IMR-90 (cell line): ENCODE measurements around the gene RING1.

Source experiments
- BHLHE40 ChIP-seq: fragments of 150-350 bp; IDR thresholded peaks from 2 replicates; pipeline ENCODE4 v1.6.1; 2016; ENCODE audit warnings: mild to moderate bottlenecking, low read depth, low read length
- CEBPB ChIP-seq: IDR thresholded peaks from 2 replicates; pipeline ENCODE4 v1.6.1; 2012; ENCODE audit warnings: low read depth, low read length, improper control_type of control experiment
- CHD1 ChIP-seq: IDR thresholded peaks from 2 replicates; pipeline ENCODE4 v1.6.1; 2012; ENCODE audit warnings: low read depth, low read length, improper control_type of control experiment
- MAFK ChIP-seq: IDR thresholded peaks from 2 replicates; pipeline ENCODE4 v1.6.1; 2012; ENCODE audit warnings: low read depth, low read length, improper control_type of control experiment
- MAZ ChIP-seq: IDR thresholded peaks from 2 replicates; pipeline ENCODE4 v1.6.1; 2012; ENCODE audit warnings: low read depth, mild to moderate bottlenecking, low read length, improper control_type of control experiment, moderate library complexity, borderline replicate concordance
- MXI1 ChIP-seq: IDR thresholded peaks from 2 replicates; pipeline ENCODE4 v1.6.1; 2012; ENCODE audit warnings: low read depth, mild to moderate bottlenecking, low read length, moderate library complexity, borderline replicate concordance
- NFE2L2 ChIP-seq: fragments of 150-350 bp; IDR thresholded peaks from 2 replicates; pipeline ENCODE4 v1.6.1; 2016; ENCODE audit warnings: low read depth, mild to moderate bottlenecking, low read length
- POLR2A ChIP-seq: IDR thresholded peaks from 2 replicates; pipeline ENCODE4 v1.6.1; 2012; ENCODE audit warnings: mild to moderate bottlenecking, low read depth, low read length
- RAD21 ChIP-seq: IDR thresholded peaks from 2 replicates; pipeline ENCODE4 v1.6.1; 2012; ENCODE audit warnings: low read length, improper control_type of control experiment
- SMC3 ChIP-seq: fragments of 150-350 bp; IDR thresholded peaks from 2 replicates; pipeline ENCODE4 v1.6.1; 2016; ENCODE audit warnings: low read depth, mild to moderate bottlenecking, antibody characterized with exemption, low read length, moderate library complexity
- TF ChIP-seq, protein P1 (sequence below): conservative IDR thresholded peaks from 2 replicates; pipeline ENCODE4 v1.5.1; 2012; ENCODE audit warnings: mild to moderate bottlenecking, low read depth, low read length, improper control_type of control experiment

DNA sequence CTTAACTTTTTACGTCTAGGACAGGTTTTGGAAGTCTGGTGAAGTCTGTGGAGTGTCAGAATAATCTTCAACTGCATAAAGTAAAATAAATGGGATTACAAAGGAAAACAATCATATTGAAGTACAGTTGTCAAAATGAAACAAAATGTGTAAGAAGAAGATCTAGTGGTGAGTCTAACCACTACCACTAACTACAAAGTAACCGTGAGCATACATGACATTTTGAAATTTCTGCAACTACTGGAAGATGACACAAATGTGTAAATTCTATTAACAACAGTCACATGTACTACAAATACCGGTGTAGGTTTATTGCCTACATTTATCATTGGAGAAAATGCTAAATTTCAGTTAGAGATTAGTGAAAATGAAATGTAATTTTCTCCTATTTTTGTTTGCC is 33.7 kb downstream of the RING1 start:
- TF ChIP-seq, protein P1, sequence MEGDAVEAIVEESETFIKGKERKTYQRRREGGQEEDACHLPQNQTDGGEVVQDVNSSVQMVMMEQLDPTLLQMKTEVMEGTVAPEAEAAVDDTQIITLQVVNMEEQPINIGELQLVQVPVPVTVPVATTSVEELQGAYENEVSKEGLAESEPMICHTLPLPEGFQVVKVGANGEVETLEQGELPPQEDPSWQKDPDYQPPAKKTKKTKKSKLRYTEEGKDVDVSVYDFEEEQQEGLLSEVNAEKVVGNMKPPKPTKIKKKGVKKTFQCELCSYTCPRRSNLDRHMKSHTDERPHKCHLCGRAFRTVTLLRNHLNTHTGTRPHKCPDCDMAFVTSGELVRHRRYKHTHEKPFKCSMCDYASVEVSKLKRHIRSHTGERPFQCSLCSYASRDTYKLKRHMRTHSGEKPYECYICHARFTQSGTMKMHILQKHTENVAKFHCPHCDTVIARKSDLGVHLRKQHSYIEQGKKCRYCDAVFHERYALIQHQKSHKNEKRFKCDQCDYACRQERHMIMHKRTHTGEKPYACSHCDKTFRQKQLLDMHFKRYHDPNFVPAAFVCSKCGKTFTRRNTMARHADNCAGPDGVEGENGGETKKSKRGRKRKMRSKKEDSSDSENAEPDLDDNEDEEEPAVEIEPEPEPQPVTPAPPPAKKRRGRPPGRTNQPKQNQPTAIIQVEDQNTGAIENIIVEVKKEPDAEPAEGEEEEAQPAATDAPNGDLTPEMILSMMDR, result no peak
- TF ChIP-seq CEBPB (no peak), POLR2A (no peak), MXI1 (no peak), MAZ (no peak), RAD21 (no peak), MAFK (no peak), NFE2L2 (no peak), CHD1 (no peak), SMC3 (no peak), BHLHE40 (no peak)
